Ishikawa (cell line): ENCODE measurements around the gene WFDC8.

Source experiments
- CEBPB ChIP-seq: IDR thresholded peaks from 2 replicates; pipeline ENCODE4 v1.6.1; 2012
- CREB1 ChIP-seq: IDR thresholded peaks from 2 replicates; pipeline ENCODE4 v1.6.1; 2012; ENCODE audit warnings: low read depth
- EGR1 ChIP-seq: IDR thresholded peaks from 2 replicates; pipeline ENCODE4 v1.6.1; 2012
- EP300 ChIP-seq: IDR thresholded peaks from 2 replicates; pipeline ENCODE4 v1.6.1; 2012; ENCODE audit warnings: borderline replicate concordance
- FOXM1 ChIP-seq: IDR thresholded peaks from 2 replicates; pipeline ENCODE4 v1.6.1; 2012; ENCODE audit warnings: low read depth, borderline replicate concordance
- TCF12 ChIP-seq: IDR thresholded peaks from 2 replicates; pipeline ENCODE4 v1.6.1; 2012; ENCODE audit warnings: low read depth
- TEAD4 ChIP-seq: IDR thresholded peaks from 2 replicates; pipeline ENCODE4 v1.6.1; 2012
- YY1 ChIP-seq: IDR thresholded peaks from 2 replicates; pipeline ENCODE4 v1.6.1; 2012; ENCODE audit warnings: low read depth
- ZBTB7A ChIP-seq: IDR thresholded peaks from 2 replicates; pipeline ENCODE4 v1.6.1; 2012; ENCODE audit warnings: low read depth
- TF ChIP-seq, protein P1 (sequence below): IDR thresholded peaks from 2 replicates; pipeline ENCODE4 v1.6.1; 2012

WFDC8 gene

DNA sequence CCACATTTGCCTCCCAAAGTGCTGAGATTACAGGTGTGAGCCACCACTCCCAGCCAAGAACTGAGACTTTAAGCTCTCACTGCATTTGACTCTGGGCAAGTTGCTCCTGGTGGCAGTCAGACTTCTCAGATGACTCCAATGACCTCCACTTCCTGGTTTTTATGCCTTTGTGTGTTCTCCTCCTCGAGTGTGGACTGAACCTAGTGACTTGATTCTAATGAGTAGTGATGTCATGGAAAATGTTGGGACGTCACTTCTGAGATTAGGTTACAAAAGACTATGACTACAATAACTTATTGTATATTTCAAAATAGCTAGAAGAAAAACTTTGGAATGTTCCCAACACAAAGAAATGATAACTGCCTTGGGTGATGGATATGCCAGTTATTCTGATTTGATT, 75.7 kb downstream of the WFDC8 start:
- TF ChIP-seq ZBTB7A (no peak), EGR1 (no peak), CREB1 (no peak), CEBPB (no peak), TCF12 (no peak)
- TF ChIP-seq, protein P1, sequence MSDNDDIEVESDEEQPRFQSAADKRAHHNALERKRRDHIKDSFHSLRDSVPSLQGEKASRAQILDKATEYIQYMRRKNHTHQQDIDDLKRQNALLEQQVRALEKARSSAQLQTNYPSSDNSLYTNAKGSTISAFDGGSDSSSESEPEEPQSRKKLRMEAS = no peak

DNA sequence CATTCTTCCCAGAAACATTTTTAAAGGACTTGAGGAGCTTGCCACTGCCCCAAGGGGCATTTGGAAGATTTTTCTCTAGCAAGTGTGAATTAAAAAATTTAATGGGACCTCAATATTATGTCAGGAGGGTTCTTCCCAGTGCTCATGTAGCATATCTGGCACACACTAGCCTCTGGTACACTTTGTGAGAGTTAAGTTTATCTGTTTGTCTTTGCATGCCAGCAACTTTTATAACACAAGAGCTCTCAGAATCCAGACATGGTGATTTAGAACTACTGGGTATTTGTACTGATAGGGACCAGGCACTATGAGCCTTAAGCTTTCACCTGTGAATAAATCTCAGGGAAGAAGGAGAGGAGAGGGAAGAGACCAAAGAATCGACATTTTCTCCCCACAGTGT, 76.5 kb downstream of the WFDC8 start:
- TF ChIP-seq FOXM1 (no peak), CREB1 (no peak), YY1 (no peak), EP300 (no peak), TEAD4 (no peak)
